ENCODE data around the gene BAHCC1.
"Not testable (repeated sequence)": the region's sequence is repeated elsewhere in the genome, so short reads cannot be mapped to it uniquely, and the experiment has no call there.

The BAHCC1 gene

DNA sequence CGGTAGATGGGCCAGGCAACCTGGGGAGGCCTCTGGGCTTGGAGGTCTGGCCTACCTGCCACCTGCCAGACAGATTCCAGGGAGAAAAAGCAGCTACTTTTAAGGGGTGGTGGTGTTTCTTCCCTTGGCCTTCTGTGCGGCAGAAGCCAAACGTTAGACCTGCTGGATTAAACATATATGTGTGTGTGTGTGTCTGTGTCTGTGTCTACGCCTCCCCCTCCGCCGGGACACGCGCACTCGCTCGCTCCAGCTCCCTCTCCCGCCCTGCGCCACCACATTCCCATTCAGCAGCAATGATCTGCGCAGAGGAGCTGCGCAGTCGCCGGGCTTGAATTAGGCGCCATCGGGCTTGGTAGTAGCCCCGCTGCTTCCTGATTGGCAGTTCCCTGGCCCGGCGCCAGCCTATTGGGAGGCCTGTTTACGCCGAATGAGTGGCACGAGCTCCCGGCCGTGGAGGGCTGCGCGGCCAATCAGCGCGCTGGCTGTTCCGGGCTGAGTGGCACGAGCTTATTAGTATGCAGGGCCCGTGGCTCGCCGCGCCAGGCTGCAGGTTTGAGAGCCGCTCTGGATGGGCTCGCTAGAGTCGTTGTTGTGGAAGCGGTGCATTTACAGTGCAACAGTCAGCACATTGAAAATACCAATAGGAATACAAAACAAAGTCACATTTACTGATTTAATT lies at the start of gene BAHCC1:
Gene BAHCC1 (plus strand): TSS at position 537 of the 679 bp plus-strand sequence. CDS start 4,283 bp downstream, outside the sequence.
- DNase-seq (ENCODE audit: low read depth in 3 of 3): peak; percentile 45 to 80 (median 64)

GRCh38 chr17:81346090-81346907 lies 49.0 kb upstream of the BAHCC1 start:
- DNase-seq (ENCODE audit: low read depth in 3 of 3): peak; percentile 90 to 95 (median 92)

GRCh38 chr17:81346908-81347349 lies 48.3 kb upstream of the BAHCC1 start:
- DNase-seq (ENCODE audit: low read depth in 3 of 3): no peak

GRCh38 chr17:81347437-81347836 lies 47.8 kb upstream of the BAHCC1 start:
- DNase-seq (ENCODE audit: low read depth in 3 of 3): no peak

GRCh38 chr17:81348097-81349055 lies 46.9 kb upstream of the BAHCC1 start:
- DNase-seq (ENCODE audit: low read depth in 3 of 3): no peak

DNA sequence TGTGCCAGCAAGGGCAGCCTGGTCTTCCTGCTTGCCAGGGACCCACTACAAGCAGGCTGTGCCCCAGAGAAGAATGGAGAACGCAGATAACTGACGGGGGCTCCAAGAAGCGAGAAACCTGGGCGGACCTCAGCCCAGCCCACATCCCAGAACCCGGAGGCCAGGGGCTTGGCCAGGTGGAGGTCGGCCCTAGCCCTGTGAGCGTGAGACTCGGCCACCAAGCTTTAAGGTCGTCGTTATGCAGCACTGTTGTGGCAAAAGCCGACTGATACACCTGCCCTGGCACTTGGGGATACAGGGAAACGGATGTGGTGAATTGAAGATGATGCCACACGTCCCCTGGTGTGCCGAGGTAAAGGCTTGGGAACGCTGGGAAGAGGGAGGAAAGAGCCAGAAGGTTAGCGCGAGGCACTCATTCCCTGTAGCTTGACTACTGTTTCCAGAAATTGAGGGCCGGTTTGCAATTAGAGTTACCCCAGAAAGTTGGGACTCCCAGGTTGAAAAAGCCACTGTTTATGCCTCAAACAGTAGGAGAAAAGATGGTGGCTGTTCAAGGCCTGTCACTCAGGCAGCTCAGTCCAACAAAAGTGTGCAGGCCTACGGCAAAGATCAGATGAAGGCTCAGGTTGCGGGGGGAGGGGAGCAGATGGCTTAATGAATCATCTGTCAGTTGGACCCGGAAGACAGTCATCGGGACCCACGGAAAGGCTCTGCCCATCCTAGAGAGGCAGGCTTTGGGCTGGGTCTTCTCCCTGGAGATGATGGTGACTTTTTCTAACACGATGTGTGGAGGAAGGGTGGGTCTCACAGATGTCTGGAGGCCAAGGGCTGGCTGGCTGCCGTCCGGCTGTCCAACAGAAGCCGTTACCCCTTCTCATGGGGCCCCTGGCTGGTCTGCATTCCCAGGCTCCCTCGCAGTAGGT lies 45.6 kb upstream of the BAHCC1 start:
- no peak for DNase-seq (ENCODE audit: low read depth in 3 of 3)

- DNase-seq (ENCODE audit: low read depth in 3 of 3): no peak
These were observed 44.9 kb upstream of the BAHCC1 start for GRCh38 chr17:81350320-81350890.

DNA sequence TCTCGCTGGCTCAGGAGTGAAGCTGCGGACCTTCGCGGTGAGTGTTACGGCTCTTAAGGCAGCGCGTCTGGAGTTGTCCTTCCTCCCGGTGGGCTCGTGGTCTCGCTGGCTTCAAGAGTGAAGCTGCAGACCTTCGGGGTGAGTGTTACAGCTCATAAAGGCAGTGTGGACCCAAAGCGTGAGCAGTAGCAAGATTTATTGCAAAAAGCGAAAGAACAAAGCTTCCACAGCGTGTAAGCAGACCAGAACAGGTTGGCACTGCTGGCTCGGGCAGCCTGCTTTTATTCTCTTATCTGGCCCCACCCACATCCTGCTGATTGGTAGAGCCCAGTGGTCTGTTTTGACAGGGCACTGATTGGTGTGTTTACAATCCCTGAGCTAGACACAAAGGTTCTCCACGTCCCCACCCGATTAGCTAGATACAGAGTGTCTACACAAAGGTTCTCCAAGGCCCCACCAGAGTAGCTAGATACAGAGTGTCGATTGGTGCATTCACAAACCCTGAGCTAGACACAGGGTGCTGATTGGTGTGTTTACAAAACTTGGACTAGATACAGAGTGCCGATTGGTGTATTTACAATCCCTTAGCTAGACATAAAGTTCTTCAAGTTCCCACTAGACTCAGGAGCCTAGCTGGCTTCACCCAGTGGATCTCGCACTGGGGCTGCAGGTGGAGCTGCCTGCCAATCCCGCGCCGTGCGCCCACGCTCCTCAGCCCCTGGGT lies 43.8 kb upstream of the BAHCC1 start:
- not testable (repeated sequence) for DNase-seq (ENCODE audit: low read depth in 3 of 3)

- DNase-seq (ENCODE audit: low read depth in 3 of 3): not testable (repeated sequence)
These were observed 43.2 kb upstream of the BAHCC1 start for GRCh38 chr17:81352056-81352455.

DNA sequence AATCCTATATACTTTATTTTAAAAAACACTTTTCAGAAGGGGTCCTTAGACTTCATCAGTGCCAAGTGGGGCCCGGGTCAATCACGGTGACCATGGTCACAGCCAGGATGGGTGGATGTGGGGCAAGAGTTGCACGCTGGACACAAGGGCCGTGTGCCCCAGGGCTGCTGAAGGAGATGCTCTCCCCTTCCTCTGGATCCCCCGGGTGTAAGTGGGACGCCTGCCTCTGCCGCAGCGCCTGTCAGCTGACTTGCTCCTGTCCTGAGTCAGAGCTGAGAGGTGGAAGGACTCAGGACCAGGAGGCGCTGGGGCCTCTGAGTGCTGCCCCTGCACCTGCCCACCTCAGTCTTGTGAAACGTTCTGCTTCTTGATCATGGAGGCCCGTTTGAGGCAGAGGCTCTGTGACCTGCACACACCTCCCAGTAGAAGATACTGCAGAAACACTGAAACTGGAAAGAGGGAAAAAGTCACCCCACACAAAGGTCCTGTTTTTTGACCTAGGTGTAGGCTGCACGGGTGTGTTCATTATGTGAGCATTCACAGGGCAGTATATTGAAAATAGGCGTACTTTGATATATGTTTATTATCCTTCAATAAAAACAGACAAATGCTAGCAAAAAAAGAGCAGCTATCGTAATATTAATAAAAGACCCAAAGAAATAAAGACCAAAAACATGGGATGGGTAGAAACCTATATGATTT lies 40.9 kb upstream of the BAHCC1 start:
- DNase-seq (ENCODE audit: low read depth in 3 of 3): no peak

DNA sequence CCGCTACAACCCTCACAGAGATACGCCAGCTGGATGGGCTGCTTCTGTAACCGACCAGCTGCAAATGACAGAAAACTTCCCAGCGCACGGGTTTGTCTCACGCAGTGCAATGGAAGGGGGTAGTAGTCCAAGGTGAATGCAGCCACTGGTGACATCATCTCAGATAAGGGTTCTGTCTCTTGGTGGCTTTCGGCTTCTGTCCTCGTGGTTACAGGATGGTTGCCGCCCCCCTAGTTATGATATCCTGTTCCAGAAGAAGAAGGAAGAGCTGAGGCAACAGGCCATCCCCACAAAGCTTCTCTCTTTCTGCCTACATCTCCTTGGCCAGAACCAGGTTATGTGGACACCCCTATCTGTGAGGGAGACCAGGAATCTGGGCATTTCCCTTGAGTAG lies 40.3 kb upstream of the BAHCC1 start:
- DNase-seq (ENCODE audit: low read depth in 3 of 3): no peak

DNA sequence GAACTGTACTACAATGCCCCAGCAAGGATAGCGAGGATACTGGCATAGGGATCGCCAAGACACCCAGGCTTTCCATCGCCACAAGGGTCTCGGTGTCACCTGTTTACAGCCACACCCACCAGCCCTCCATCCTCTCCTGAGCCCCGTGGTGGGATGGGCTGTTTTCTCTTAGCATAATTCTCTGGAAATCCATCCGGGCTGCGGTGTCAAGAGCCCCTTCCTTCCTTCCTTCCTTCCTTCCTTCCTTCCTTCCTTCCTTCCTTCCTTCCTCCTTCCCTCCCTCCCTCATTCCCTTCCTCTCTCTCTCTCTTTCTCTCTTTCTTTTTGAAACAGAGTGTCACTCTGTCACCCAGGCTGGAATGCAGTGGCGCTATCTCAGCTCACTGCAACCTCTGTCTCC lies 36.0 kb upstream of the BAHCC1 start:
- no peak for DNase-seq (ENCODE audit: low read depth in 3 of 3)

DNA sequence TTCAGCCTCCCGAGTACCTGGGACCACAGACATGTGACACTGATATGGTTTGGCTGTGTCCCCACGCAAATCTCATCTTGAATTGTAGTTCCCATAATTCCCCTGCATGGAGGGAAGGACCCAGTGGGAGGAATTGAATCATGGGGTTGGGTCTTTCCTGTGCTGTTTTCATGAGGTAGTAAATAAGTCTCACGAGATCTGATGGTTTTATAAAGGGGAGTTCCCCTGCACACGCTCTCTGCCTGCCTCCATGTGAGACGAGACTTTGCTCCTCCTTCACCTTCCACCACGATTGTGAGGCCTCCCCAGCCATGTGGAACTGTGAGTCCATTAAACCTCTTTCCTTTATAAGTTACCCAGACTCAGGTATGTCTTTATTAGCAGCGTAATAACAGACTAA lies 33.3 kb upstream of the BAHCC1 start:
- not testable (repeated sequence) for DNase-seq (ENCODE audit: low read depth in 3 of 3)

DNA sequence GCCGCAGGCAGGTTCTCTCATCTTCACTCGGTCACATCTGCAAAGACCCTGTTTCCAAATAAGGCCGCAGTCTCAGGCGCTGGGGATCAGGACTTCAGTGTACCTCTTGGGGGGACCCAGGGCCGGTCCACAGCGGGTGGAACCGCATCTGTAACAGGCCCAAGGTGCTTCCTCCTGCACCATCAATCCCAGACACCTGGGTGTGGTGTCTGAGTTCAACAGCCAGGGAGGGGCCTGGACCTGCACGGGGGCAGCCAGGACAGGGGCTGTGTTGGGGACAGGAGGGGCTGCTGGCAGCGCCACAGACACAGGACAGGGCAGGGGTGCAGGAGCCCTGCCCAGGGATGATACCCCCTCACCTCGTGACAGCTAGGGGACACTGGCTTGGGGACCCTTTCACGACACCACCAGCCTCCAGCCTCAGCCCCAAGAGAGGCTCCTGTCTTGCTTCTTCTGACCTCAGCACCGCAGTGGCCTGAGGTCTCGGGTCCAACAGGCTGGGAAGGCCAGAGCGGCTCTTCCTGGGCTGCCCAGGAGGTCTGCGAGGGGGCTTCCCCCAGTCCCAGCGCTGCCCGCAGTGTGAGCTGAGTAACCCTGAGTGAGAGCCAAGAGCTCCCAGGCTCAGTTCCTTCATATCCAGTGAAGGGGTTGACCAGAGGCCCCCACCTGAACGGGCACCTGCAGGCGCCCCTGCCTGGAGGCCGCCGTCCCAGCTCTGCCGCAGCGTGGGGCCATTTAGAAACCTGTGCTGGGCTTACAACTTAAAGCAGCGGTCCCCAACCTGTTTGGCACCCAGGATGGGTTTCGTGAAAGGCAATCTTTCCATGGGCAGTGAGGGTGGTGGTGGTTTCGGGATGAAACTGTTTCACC lies 30.7 kb upstream of the BAHCC1 start:
- DNase-seq (ENCODE audit: low read depth in 3 of 3): no peak

DNA sequence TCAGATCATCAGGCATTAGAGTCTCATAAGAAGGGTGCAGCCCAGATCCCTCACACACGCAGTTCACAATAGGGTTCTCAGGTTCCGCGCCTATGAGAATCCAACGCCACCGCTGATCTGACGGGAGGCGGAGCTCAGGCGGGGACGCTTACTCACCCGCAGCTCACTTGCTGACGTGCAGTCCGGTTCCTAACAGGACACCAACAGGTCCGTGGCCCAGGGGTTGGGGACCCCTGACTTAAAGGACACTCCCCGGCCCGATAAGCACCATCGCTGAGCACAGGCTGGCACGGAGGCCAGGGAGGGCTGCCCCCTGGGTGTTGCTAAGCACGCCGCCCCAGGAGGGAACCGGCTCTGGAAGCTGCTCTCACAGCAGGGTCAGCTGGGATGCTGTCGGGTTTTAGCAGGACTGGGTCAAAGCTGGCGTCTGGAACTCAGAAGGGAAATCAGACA lies 30.1 kb upstream of the BAHCC1 start:
- no peak for DNase-seq (ENCODE audit: low read depth in 3 of 3)

DNA sequence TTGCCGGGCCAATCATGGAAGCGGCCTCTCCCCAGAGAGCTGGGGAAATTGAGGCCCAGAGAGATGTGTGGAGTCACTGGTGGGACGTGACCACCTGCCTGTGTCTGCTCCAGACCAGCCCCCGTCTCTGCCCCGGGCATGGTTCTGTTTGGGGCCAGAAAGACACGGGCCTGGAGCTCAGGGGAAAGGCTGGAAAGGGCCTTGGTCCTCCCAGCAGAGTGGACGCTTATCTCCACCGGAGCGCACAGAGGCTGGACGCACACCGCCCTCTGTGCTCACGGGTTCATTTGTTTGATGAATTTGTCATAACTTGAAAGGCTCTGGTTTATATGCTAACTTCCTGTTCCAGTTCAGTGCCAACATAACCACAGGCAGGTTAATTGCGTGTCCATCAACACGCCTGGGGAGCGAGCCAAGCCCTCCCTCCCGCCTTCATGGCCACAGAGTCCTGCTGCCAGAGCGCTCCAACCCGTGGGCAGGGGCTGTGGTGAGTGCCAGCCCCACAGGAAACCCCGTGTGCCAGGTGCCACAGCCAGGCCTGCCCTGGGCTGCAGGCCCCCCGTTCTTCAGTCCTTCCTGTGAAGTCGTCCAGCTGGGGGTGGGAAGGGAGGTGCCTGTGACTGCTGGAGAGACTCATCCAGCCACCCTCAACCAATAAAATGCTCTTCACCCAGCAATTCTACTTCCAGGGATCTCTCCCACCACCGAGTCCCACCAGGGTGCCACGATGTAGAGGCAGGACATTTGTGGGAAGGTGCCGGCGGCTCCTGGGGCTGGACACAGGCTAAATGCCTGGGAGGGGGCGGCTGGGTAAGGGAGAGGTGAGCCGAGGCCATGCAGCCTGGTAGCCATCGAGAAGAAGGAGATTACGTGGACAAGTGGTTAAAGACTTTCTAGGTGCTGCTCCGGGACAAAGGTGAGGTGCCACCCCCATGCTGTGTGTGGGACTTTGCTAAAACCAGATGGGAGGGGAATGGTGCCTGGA lies 29.4 kb upstream of the BAHCC1 start:
- DNase-seq (ENCODE audit: low read depth in 3 of 3): no peak

- no peak for DNase-seq (ENCODE audit: low read depth in 3 of 3)
These were observed 28.6 kb upstream of the BAHCC1 start for GRCh38 chr17:81366648-81367047.
